SU-DHL-6 (cell line): ENCODE measurements around the gene TCF4.

Experiments used
- EZH2phosphoT487 ChIP-seq: fragments of 200-600 bp; sonication (generic), shearing (Covaris generic); conservative IDR thresholded peaks from 2 replicates; pipeline ENCODE4 v1.6.1; 2018; ENCODE audit warnings: mild to moderate bottlenecking, antibody characterized with exemption, low read length, moderate library complexity, mixed read lengths
- TF ChIP-seq, protein P1 (sequence below): fragments of 200-600 bp; sonication (generic); IDR thresholded peaks from one replicate; pipeline ENCODE4 v1.5.1; 2017; ENCODE audit warnings: antibody characterized with exemption, mild to moderate bottlenecking, low read length, moderate library complexity; ENCODE audit not compliant: insufficient read depth, poor library complexity, severe bottlenecking

GRCh38 chr18:55544014-55544413 lies 44.0 kb downstream of the TCF4 start:
- TF ChIP-seq, protein P1, sequence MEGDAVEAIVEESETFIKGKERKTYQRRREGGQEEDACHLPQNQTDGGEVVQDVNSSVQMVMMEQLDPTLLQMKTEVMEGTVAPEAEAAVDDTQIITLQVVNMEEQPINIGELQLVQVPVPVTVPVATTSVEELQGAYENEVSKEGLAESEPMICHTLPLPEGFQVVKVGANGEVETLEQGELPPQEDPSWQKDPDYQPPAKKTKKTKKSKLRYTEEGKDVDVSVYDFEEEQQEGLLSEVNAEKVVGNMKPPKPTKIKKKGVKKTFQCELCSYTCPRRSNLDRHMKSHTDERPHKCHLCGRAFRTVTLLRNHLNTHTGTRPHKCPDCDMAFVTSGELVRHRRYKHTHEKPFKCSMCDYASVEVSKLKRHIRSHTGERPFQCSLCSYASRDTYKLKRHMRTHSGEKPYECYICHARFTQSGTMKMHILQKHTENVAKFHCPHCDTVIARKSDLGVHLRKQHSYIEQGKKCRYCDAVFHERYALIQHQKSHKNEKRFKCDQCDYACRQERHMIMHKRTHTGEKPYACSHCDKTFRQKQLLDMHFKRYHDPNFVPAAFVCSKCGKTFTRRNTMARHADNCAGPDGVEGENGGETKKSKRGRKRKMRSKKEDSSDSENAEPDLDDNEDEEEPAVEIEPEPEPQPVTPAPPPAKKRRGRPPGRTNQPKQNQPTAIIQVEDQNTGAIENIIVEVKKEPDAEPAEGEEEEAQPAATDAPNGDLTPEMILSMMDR: no peak
- TF ChIP-seq EZH2phosphoT487: no peak
